ENCODE measurements around the gene DEPP1.

DNA sequence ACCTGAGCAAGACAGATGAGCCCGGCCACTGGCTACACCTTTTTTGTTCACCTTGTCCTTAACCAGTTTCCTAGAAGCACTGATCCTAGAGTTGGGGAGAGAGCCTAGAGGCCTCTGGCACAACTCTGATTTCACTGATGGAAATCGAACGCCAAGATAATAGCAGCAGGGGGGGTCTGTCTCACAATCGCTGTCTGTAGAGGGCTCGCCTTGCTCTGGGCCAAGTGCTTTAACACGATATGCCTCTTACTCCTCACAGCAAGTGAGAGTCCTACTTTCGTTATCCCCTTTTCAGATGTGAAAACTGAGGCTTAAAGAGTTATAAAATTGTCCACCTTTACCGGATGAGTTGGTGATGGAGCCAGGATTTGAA, 18.5 kb downstream of the DEPP1 start:
- TF ChIP-seq, protein P1, sequence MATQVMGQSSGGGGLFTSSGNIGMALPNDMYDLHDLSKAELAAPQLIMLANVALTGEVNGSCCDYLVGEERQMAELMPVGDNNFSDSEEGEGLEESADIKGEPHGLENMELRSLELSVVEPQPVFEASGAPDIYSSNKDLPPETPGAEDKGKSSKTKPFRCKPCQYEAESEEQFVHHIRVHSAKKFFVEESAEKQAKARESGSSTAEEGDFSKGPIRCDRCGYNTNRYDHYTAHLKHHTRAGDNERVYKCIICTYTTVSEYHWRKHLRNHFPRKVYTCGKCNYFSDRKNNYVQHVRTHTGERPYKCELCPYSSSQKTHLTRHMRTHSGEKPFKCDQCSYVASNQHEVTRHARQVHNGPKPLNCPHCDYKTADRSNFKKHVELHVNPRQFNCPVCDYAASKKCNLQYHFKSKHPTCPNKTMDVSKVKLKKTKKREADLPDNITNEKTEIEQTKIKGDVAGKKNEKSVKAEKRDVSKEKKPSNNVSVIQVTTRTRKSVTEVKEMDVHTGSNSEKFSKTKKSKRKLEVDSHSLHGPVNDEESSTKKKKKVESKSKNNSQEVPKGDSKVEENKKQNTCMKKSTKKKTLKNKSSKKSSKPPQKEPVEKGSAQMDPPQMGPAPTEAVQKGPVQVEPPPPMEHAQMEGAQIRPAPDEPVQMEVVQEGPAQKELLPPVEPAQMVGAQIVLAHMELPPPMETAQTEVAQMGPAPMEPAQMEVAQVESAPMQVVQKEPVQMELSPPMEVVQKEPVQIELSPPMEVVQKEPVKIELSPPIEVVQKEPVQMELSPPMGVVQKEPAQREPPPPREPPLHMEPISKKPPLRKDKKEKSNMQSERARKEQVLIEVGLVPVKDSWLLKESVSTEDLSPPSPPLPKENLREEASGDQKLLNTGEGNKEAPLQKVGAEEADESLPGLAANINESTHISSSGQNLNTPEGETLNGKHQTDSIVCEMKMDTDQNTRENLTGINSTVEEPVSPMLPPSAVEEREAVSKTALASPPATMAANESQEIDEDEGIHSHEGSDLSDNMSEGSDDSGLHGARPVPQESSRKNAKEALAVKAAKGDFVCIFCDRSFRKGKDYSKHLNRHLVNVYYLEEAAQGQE (IDR thresholded peaks at IDR 0.05; ENCODE audit: low read depth), result no peak
- no peak for TF ChIP-seq TAF1 (IDR thresholded peaks at IDR 0.05; ENCODE audit: low read depth)
- TF ChIP-seq EP300 (IDR thresholded peaks at IDR 0.05; ENCODE audit: borderline replicate concordance), result no peak
- no peak for TF ChIP-seq RAD21 (IDR thresholded peaks at IDR 0.05; ENCODE audit: low read depth)
- TF ChIP-seq, protein P2, sequence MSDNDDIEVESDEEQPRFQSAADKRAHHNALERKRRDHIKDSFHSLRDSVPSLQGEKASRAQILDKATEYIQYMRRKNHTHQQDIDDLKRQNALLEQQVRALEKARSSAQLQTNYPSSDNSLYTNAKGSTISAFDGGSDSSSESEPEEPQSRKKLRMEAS (IDR thresholded peaks at IDR 0.05), result no peak
- no peak for TF ChIP-seq CEBPB (IDR thresholded peaks at IDR 0.05)
- no peak for TF ChIP-seq TEAD4 (IDR thresholded peaks at IDR 0.05)
- TF ChIP-seq YY1 (IDR thresholded peaks at IDR 0.05; ENCODE audit: low read depth), result no peak
- TF ChIP-seq ZBTB7A (IDR thresholded peaks at IDR 0.05; ENCODE audit: low read depth), result no peak
- no peak for TF ChIP-seq FOXM1 (IDR thresholded peaks at IDR 0.05; ENCODE audit: borderline replicate concordance, low read depth)
- TF ChIP-seq, protein P3, sequence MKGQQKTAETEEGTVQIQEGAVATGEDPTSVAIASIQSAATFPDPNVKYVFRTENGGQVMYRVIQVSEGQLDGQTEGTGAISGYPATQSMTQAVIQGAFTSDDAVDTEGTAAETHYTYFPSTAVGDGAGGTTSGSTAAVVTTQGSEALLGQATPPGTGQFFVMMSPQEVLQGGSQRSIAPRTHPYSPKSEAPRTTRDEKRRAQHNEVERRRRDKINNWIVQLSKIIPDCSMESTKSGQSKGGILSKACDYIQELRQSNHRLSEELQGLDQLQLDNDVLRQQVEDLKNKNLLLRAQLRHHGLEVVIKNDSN (IDR thresholded peaks at IDR 0.05), result no peak
- no peak for TF ChIP-seq TCF12 (IDR thresholded peaks at IDR 0.05; ENCODE audit: low read depth)
- TF ChIP-seq CREB1 (IDR thresholded peaks at IDR 0.05; ENCODE audit: low read depth), result no peak
- no peak for TF ChIP-seq EGR1 (IDR thresholded peaks at IDR 0.05)
